GM19099 (cell line): ENCODE results near the gene PPP1CA.

ENCODE experiments used
- POLR2A ChIP-seq: IDR thresholded peaks from 3 replicates; pipeline ENCODE4 v1.6.1; 2011; ENCODE audit warnings: low read depth; ENCODE audit not compliant: insufficient read length; ENCODE audit errors: extremely low read depth

Gene PPP1CA

DNA sequence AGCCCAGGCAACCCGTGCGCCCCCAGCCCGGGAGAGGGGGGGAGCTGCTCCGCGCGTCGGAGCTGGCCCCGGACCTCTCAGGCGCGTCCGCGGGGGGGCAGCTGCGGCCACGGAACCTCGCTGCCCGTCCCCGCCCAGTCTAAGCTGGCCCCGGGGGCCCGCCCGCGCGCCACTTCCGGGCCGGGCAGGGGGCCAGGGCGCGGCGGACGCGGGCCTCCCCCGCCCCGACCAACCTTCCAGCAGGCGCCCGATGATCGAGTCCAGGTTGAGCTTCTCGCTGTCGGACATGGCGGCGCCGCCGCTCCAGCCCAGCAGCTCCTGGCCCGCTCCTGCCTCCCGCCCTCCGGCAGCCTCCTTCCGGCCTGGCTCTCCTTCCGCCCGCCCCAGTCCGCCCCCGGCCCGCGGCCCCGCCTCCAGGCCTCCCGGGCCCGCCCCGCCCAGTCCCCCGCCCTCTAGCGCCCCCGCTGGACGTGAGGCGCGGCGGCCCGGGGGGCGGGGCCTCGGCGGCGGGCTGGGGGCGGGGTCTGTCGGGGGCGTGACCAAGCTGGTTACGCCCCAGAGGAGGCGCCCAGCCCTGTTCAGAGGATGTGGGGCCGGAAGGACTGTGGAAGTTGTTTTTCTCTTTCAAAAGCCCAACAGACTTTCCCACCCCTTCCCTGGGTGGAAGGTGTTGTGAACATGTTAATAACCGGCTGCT, at the start of gene PPP1CA:
Gene PPP1CA (minus strand): TSS at position 364 of the 697 bp plus-strand sequence. CDS start 76 bp downstream, at position 288.
- TF ChIP-seq POLR2A: peak; percentile 95

DNA sequence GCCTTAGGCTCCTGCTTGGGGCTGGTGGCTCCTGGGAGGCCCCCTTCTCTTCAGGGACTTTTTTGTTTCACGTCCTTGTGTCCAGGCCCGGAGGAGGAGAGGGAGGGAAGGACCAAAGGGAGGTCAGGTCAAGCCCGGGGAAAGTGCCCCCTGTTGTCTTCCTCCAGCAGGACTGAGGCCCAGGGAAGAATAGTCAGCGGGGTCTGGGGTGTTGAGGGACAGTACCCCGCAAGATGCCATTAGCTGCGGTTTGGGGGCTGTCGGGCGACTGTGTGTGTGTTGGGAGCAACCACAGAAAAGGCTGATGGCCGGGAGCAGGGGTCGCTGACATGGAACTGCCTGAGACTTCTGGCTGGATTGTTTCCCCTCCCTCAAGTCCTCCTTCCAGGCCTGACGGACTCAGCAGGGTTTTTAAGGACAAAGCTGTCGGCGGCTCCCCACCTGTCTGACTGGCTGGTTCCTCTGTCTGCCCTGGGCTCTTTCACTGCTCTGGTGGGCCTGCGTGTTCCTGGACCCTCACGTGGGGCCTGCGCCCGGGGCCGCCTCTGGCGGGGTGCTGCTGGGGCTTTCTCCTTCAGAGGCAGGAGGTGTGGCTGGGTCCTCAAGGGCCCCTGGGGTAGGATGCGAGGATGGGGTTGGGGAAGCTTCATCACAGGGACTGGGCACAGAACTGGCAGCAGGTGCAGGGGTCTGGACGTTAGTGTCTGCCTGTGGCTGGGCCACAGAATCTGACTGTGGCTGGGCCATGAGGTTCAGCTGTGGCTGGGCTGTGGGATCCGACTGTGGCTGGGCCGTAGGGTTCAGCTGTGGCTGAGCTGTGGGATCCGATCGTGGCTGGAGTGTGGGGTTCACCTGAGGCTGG, 49.4 kb upstream of the PPP1CA start:
- no peak for TF ChIP-seq POLR2A

DNA sequence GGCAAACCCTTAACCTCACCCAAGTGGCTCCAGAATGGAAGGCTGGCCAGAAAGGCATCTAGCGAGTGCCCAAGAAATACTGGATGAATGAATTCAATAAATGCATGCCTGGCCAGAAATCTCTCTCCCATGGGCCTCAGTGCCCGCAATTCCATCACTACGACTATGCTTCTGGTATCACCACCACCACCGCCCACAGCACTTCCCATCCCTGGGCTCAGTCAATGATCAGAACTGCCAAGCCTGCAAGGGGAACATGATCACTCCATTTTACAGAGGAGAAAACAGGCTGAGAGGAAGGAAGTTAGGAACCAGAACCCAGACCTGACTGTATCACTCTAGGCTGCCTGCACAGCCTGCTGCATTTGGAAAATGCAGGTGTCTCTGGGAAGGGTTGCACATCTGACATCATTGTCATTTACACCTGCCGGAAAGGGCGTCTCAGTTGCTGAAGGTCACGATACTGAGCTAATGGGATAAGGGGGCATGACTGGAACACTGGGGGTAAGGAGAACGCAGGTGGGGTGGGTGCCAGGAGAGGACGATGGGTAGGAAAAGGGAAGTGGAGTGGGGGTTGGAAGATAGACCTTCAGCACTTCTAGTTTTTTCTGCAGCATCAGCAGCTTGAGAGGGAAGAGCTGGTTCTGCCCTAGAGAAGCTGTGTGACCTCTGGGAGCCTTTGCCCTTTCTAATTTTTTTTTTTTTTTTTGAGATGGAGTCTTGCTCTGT, 47.6 kb upstream of the PPP1CA start:
- no peak for TF ChIP-seq POLR2A

DNA sequence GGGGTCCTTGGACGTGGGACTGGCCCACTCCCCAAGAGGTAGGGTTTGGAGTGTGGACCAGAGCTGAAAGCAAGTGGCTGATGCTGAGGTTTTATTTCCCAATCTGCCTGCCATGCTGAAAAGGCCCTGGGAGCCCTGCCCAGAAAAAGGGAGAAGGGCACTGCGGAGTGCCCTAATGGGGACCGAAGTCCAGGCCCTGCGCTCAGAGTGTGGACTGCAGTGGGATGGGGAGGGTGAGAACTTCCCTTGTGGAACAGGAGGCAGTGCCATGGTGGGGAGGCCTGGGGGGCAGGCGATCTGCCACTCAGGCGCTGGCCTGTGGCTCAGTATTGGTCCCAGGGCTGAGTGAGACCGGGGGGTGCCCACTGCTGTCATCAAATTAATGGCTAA, 46.6 kb upstream of the PPP1CA start:
- no peak for TF ChIP-seq POLR2A

DNA sequence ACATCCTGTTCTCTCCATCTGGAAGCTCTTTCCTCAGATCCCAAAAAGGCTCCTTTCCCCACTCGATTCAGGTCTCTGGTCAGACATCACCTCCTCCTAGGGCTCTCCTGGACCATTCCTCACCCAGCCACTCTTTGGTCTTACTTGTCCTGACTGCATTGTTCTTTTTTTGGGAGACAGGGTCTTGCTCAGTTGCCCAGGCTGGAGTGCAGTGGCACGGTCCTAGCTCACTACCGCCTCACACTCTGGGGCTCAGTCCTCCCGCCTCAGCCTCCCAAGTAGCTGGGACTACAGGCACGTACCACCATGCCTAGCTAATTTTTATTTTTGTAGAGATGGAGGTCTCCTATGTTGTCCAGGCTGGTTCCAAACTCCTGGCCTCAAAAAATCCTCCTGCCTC, 43.9 kb upstream of the PPP1CA start:
- TF ChIP-seq POLR2A: no peak

DNA sequence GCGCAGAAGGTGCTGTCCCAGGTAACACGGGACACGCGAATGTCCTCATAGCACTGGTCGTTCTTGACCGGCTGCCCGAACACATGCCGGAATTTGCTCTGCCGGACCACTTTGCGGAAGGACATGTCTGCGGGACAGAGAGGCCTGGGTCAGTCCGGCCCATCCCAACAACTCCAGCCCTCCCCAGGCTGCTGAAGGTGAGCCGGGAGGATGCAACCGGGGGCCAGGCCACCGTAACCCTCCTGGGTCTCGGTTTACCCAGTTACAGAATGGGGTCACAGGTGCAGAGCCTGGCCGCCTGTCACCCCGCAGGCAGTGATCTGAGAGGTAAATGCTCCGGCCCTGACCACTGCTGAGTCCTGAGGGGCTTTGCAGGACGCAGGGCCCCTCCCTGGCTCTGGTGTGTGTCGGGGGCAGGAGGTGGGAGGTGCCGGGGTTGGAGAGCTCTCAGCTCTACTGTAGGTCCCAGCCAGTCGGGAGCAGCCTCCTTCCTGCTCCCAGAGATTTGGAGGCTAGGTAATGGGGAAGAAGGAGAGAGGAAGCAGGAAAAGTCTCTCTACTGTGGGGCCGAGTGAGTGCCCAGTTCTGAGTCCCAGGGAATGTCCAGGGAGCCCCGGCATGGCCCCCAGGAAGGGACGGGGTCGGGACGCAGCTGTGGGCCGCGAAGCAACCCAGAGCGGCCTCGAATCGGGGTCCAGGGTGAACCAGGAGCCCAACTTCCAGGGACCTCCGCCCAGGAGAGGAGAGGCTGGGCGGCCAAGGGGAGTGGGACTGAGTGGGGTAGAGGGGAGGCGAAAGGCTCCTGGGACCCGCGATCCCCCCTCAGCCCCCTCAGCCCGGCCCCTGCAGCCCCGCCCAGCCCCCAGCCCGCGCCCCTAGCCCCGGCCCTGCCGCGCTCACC, 41.1 kb upstream of the PPP1CA start:
- no peak for TF ChIP-seq POLR2A

DNA sequence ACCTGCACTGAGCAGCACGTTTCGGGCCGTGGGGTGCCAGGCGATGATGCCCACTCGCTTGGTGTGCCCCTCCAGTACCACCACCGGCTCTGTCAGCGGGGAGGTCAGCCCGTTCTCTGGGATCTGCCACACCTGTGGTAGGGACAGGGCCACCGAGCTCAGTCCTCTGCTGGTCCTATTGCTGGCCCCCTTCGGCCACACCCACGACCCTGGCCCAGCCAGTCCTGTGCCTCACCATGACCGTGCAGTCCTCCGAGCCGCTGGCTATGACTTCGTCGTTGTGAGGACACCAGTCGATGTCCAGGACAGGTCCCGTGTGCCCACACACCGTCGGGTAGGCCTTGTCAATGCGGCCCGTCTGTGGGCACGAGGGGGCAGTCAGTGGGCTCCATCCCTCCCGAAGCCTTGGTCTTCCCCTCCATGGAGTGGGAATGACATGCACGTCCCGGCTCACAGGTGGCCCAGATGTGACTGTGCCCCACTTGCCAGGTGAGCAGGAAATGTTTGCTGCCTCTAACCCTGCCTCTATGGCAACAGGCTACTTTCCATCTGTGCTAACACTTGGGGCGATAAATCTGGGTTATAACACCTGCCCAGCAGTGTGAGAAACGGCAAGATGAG, 40.2 kb upstream of the PPP1CA start:
- no peak for TF ChIP-seq POLR2A

DNA sequence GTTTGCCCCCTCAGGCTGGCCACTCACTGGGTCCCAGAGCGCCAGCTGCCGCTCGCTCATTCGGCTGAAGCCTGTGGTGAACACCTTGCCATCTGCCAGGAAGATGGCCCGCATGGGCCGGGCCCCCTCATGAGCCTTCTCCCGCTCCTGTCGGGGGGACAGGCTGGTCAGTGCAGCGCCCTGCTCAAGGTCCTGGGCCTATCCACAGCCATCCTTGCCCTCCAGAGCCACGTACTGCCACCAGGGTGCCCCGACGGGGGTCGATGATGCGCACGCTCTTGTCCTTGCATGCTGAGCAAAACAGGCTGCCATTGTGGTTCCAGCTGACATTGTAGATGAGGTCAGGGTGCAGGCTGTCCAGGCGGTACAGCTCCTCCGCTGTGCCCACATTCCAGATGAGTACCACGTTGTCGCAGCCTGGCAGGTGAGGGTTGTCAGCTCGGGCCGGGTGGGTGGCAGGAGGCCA, 39.5 kb upstream of the PPP1CA start:
- TF ChIP-seq POLR2A: peak; percentile 17

DNA sequence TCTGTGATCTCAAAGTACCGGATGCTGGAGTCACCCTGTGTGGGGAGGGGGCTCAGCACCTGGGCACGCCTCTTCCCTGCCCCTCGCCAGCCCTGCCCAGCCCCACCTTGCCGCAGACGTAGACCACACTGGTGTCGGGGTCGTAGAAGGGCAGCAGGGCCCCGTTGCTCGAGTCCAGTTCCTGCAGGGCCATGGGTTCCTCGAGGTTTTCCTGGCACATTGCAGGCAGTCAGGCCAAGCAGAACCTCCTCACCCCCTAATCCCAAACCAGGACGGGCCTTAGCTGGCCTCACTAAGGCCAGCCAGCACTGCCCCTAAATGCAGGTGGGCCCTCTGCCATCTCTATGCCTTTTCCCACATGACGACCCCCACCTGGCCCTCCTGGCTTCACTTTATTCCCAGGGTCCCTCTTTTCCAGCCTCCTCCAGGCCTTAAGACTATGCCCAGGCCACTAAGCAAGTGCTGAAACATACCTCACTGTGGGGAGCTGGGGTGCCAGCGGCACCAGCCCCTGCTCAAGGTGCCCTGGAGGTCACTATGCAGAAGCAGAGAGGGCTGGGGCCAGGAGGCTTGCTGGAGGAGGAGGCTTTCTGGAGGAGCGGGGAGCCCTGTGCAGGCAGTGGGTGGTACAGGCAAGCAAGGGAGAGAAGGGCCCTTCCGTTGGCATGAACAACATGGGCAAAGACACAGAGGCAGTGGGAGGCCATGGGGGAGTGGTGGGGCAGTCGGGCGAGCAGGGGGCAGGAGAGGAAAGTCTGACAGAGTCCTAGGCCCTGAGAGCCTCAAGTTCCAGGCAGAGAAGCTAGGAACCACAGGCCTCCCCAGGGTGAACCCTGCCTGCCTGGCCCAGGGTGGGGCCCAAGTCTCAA, 38.8 kb upstream of the PPP1CA start:
- TF ChIP-seq POLR2A: no peak

DNA sequence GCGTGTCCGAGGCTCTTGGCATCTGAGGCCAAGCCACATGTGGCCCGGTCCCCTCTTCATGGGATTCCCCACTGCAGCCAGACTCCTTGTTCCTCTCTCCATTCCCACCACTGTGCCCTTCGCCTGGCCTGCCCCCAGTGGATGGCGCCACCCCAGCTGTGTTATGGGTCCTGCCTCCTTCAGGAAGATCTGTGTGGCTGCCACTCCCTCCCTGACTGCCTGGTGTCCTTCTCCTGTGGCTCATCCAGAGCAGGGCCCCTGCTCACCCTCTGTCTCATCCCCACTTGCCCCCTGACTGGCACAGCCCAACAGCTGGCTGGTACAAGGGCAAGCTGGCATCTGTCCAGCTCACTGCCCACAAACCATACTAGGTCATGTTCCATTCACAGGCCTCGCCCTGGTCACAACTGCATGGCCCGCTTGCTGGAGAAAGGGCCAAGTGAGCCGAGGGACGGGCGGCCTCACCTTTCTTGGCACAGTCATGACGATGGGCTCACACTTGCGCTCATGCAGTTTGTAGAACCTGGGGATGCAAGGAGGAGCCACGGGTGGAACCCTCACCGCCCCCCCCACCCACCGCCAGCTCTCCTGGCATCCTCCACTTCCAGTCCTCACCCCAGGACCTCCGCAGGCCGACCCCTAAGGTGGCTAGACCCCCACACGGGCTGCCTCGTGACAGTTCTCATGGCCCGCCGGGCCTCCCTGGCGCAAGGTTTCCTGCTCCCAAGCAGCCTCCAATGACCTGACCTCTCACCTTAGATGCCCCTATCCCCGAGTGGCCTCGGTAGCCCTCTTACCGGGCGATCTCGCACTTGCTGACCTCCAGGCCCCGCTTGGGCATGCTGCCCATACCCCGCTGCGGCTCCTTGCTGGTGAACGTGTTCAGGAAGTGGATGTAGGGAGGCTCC, 37.9 kb upstream of the PPP1CA start:
- peak; percentile 10 for TF ChIP-seq POLR2A

DNA sequence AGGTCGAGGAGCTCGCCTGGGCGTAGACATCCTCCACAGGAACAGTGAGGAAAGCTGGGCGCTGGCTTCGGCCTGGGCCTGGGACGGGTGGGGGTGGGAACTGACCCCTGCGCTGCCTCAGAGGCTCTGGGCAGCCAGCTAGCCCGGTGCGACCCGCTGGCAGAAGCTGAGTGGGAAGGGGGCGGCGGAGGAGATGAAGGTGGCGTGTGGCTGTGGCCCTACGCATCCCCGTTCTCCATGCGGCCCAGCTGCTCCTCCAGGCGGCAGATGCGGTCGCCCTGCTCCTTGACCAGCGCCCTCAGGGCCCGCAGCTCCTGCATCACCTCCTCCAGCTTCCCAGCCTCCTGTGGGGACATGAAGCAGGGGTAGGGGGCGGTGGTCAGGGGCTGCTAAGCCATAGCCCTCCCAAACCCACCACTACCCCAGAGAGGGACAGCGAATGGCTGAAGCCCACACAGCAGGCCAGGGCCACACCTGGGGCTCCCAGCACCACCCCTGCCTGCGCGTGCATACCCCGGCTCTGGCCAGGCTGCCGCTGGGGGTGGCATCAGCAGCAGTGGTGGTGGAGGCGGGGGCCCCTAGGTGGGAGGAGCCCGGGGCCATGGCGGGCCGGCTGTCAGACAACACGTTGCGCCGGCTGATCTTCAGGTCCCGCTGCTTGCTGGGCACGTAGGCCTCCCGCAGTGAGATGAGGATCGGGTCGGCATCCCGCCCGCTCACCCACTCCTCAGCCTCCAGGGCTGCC, 36.7 kb upstream of the PPP1CA start:
- TF ChIP-seq POLR2A: peak; percentile 73
